H9 (cell line): ENCODE data around the gene P2RX7. TPM values are rescaled to one million over a fixed set of nuclear protein-coding genes. Genes with fewer than 3 reads are reported as not detected.
"Not testable (repeated sequence)": the region's sequence is repeated elsewhere in the genome, so short reads cannot be mapped to it uniquely, and the experiment has no call there.

Source experiments
- DNase-seq: peaks from one replicate; pipeline ENCODE4 v3.0.0-alpha.2; 2017
- H2AFZ ChIP-seq: one replicate; pipeline ENCODE4 v1.6.1; 2013; ENCODE audit warnings: mild to moderate bottlenecking, low read length, control low read depth, moderate library complexity
- H2AK5ac ChIP-seq: 2 replicates; pipeline ENCODE4 v1.6.1; 2013; ENCODE audit warnings: low read length, control low read depth, mixed read lengths; ENCODE audit not compliant: insufficient read length
- H2BK120ac ChIP-seq: one replicate; pipeline ENCODE4 v1.6.1; 2013; ENCODE audit warnings: low read depth, mild to moderate bottlenecking, low read length, control low read depth, inconsistent platforms; ENCODE audit not compliant: poor library complexity, severe bottlenecking
- H2BK12ac ChIP-seq: 2 replicates; pipeline ENCODE4 v1.6.1; 2013; ENCODE audit warnings: low read length, control low read depth, mixed read lengths, low read depth; ENCODE audit not compliant: insufficient read length
- H2BK15ac ChIP-seq: 2 replicates; pipeline ENCODE4 v1.6.1; 2013; ENCODE audit warnings: low read depth, low read length, control low read depth
- H2BK20ac ChIP-seq: one replicate; pipeline ENCODE4 v1.6.1; 2013; ENCODE audit warnings: low read depth, mild to moderate bottlenecking, low read length, control low read depth, inconsistent platforms; ENCODE audit not compliant: poor library complexity, severe bottlenecking
- H2BK5ac ChIP-seq: 2 replicates; pipeline ENCODE4 v1.6.1; 2013; ENCODE audit warnings: low read length, control low read depth, mixed read lengths; ENCODE audit not compliant: insufficient read length
- H3K14ac ChIP-seq: 2 replicates; pipeline ENCODE4 v1.6.1; 2013; ENCODE audit warnings: low read length, control low read depth; ENCODE audit not compliant: insufficient read depth
- H3K18ac ChIP-seq: 2 replicates; pipeline ENCODE4 v1.6.1; 2013; ENCODE audit warnings: low read depth, mild to moderate bottlenecking, mixed read lengths, low read length, control low read depth; ENCODE audit not compliant: insufficient read length
- H3K23ac ChIP-seq: 2 replicates; pipeline ENCODE4 v1.6.1; 2013; ENCODE audit warnings: low read length, control low read depth, mixed read lengths, low read depth; ENCODE audit not compliant: insufficient read length
- H3K23me2 ChIP-seq: 2 replicates; pipeline ENCODE4 v1.6.1; 2013; ENCODE audit warnings: low read depth, mild to moderate bottlenecking, mixed read lengths, low read length, control low read depth; ENCODE audit not compliant: insufficient read length, poor library complexity, severe bottlenecking
- H3K27ac ChIP-seq: 2 replicates; pipeline ENCODE4 v1.5.1; 2013; ENCODE audit warnings: low read length, control low read depth, mixed read lengths, low read depth; ENCODE audit not compliant: insufficient read length
- H3K27me3 ChIP-seq: 2 replicates; pipeline ENCODE4 v1.6.1; 2013; ENCODE audit warnings: low read length, control low read depth, inconsistent platforms; ENCODE audit not compliant: insufficient read depth
- H3K4ac ChIP-seq: 2 replicates; pipeline ENCODE4 v1.6.1; 2013; ENCODE audit warnings: low read depth, mild to moderate bottlenecking, control low read depth, inconsistent platforms, low read length, moderate library complexity
- H3K4me1 ChIP-seq: 2 replicates; pipeline ENCODE4 v1.6.1; 2013; ENCODE audit warnings: low read length, control low read depth, inconsistent platforms; ENCODE audit not compliant: insufficient read depth
- H3K4me2 ChIP-seq: 2 replicates; pipeline ENCODE4 v1.6.1; 2013; ENCODE audit warnings: low read length, control low read depth, mixed read lengths; ENCODE audit not compliant: insufficient read length, insufficient read depth
- H3K56ac ChIP-seq: 2 replicates; pipeline ENCODE4 v1.6.1; 2013; ENCODE audit warnings: low read depth, mild to moderate bottlenecking, mixed read lengths, low read length, control low read depth; ENCODE audit not compliant: insufficient read length
- H3K79me1 ChIP-seq: 2 replicates; pipeline ENCODE4 v1.6.1; 2013; ENCODE audit warnings: low read depth, mild to moderate bottlenecking, moderate library complexity, low read length, control low read depth, inconsistent platforms; ENCODE audit not compliant: insufficient read depth, poor library complexity, severe bottlenecking
- H3K79me2 ChIP-seq: 2 replicates; pipeline ENCODE4 v1.6.1; 2013; ENCODE audit warnings: low read length, control low read depth, inconsistent platforms; ENCODE audit not compliant: insufficient read depth
- H3K9ac ChIP-seq: 2 replicates; pipeline ENCODE4 v1.6.1; 2013; ENCODE audit warnings: low read length, control low read depth, mixed read lengths; ENCODE audit not compliant: insufficient read length; ENCODE audit errors: extremely low read depth
- H3K9me3 ChIP-seq: one replicate; pipeline ENCODE4 v1.6.1; 2013; ENCODE audit warnings: low read depth, low read length, inconsistent platforms; ENCODE audit not compliant: control insufficient read depth
- H3T11ph ChIP-seq: one replicate; pipeline ENCODE4 v1.6.1; 2013; ENCODE audit warnings: mild to moderate bottlenecking, low read length, control low read depth, inconsistent platforms
- H4K20me1 ChIP-seq: one replicate; pipeline ENCODE4 v1.6.1; 2013; ENCODE audit not compliant: control insufficient read depth, insufficient read length, insufficient read depth
- H4K5ac ChIP-seq: 2 replicates; pipeline ENCODE4 v1.6.1; 2013; ENCODE audit warnings: low read depth, mild to moderate bottlenecking, mixed read lengths, low read length, control low read depth; ENCODE audit not compliant: insufficient read length
- H4K8ac ChIP-seq: replicated peaks from 2 replicates; pipeline ENCODE4 v1.6.1; 2013; ENCODE audit warnings: low read length, control low read depth, mixed read lengths, low read depth; ENCODE audit not compliant: insufficient read length
- H4K91ac ChIP-seq: 2 replicates; pipeline ENCODE4 v1.6.1; 2013; ENCODE audit warnings: low read depth, mild to moderate bottlenecking, moderate library complexity, mixed read lengths, low read length, control low read depth; ENCODE audit not compliant: insufficient read length
- H3K27ac Mint-ChIP-seq, 3 experiments: 2 replicates in 2 of 3; 3 replicates in 1 of 3; pipeline ENCODE4 v1.8.0; 2020 to 2021; ENCODE audit warnings: mixed read lengths in 3 of 3, mild to moderate bottlenecking in 1 of 3, moderate library complexity in 1 of 3
- H3K27me3 Mint-ChIP-seq: 2 replicates; pipeline ENCODE4 v1.8.0; 2021; ENCODE audit warnings: low read depth, mild to moderate bottlenecking, moderate library complexity, mixed read lengths
- H3K36me3 Mint-ChIP-seq, 3 experiments: 2 replicates in 2 of 3; 3 replicates in 1 of 3; pipeline ENCODE4 v1.8.0; 2020 to 2021; ENCODE audit warnings: low read depth in 3 of 3, mixed read lengths in 3 of 3; ENCODE audit not compliant: insufficient read depth in 1 of 3
- H3K4me1 Mint-ChIP-seq, 2 experiments: 2 replicates each; pipeline ENCODE4 v1.8.0; 2020; ENCODE audit warnings: mixed read lengths in 2 of 2
- H3K4me3 Mint-ChIP-seq, 2 experiments: 2 replicates in 1 of 2; 3 replicates in 1 of 2; pipeline ENCODE4 v1.8.0; 2020 to 2021; ENCODE audit warnings: mild to moderate bottlenecking in 2 of 2, mixed read lengths in 2 of 2, moderate library complexity in 1 of 2
- H3K9me3 Mint-ChIP-seq, 2 experiments: 2 replicates in 1 of 2; 3 replicates in 1 of 2; pipeline ENCODE4 v1.8.0; 2020; ENCODE audit warnings: mild to moderate bottlenecking in 2 of 2, mixed read lengths in 2 of 2, moderate library complexity in 1 of 2
- CTCF ChIP-seq: fragments of 200-600 bp; sonication (generic); conservative IDR thresholded peaks from 3 replicates; pipeline ENCODE4 v1.8.0; 2021; ENCODE audit warnings: antibody characterized with exemption, mild to moderate bottlenecking
- WGBS: extraction: QIAGEN DNeasy Blood & Tissue Kit; methylation state at CpG from one replicate; pipeline ENCODE4 v1.1.7; 2013; ENCODE audit warnings: missing lambda C conversion rate, low lambda C conversion rate, mixed read lengths; ENCODE audit not compliant: insufficient read length; ENCODE audit errors: extremely low coverage; 5-methylcytosine and 5-hydroxymethylcytosine counted together
- total RNA-seq: library from RNA; stranded (reverse); gene quantifications from 2 replicates; pipeline ENCODE4 v1.2.1, GENCODE V29; 2021

Gene P2RX7
- total RNA-seq, 1 experiment from 2014 or later: 0.09 TPM

GRCh38 chr12:121229826-121230537 lies 97.3 kb downstream of the P2RX7 start:
- H3K36me3 Mint-ChIP-seq: peaks cover 0 to 19% (median 8%) of the 10 kb centered on the region in 3 experiments; a peak in 5 of 7 replicates
- not testable (repeated sequence) for H3K4me1 Mint-ChIP-seq, H4K5ac ChIP-seq, H3K9me3 ChIP-seq, H3K27me3 Mint-ChIP-seq, H3K4me1 ChIP-seq, H3K4ac ChIP-seq, H2AFZ ChIP-seq, H3K27me3 ChIP-seq, H4K20me1 ChIP-seq, H3K27ac Mint-ChIP-seq, H2BK120ac ChIP-seq, H3K9me3 Mint-ChIP-seq, H3K56ac ChIP-seq, H4K8ac ChIP-seq, H3K4me3 Mint-ChIP-seq, H2BK12ac ChIP-seq, H2BK5ac ChIP-seq, H2BK20ac ChIP-seq, H3K9ac ChIP-seq, H3K23ac ChIP-seq, H3K79me1 ChIP-seq, H3T11ph ChIP-seq, H2BK15ac ChIP-seq, H4K91ac ChIP-seq, H2AK5ac ChIP-seq, H3K27ac ChIP-seq, H3K14ac ChIP-seq, H3K4me2 ChIP-seq, H3K79me2 ChIP-seq, H3K23me2 ChIP-seq, H3K18ac ChIP-seq
- WGBS: no CpG with 5 or more reads among the region's 19 CpGs
- peak; percentile 92 for DNase-seq
- peak; percentile 96 for TF ChIP-seq CTCF
